ENCODE results near the gene NEK11. TPM values are rescaled to one million over a fixed set of nuclear protein-coding genes. Genes with fewer than 3 reads are reported as not detected.

Gene NEK11
- polyA plus RNA-seq, 1 of the 3 experiments (the other 2 are of a cell fraction): 4.7 TPM

DNA sequence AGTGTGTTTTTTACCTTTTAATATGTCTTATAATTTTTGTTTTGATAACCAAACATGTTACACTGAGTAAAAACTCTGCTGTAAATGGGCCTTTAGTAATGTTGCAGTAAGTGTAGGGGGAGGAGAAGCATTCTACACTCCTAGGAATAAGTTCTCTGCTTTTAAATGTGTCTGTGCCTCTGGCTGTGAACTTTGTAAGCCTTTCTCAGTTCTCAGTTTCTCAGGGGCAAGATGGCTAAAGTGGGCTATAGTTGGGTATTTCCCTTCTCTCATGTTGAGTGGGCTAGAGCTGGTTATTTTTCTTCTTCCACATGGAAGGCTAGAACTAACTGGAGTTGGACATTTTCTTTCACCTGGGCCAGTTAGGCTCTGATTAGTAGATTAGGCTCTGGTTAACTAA, 279.6 kb downstream of the NEK11 start:
- no peaks in the 10 kb centered on the region for H3F3A ChIP-seq (replicated peaks; ENCODE audit: insufficient read depth)
- no peak overlapping the region for H3K9ac ChIP-seq
- no peak overlapping the region for H2AFZ ChIP-seq (ENCODE audit: low read depth)
- no peak overlapping the region for H3K27ac ChIP-seq (ENCODE audit: low read depth in 2 of 2, low read length in 1 of 2)
- H3K4me3 ChIP-seq (ENCODE audit: low read depth in 2 of 2, low read length in 1 of 2): no peak overlapping the region
- H4K20me1 ChIP-seq (ENCODE audit: insufficient read depth): no peaks in the 10 kb centered on the region
- ChIA-PET CTCF (no interaction called here), POLR2A (no interaction called here)
- no peaks in the 10 kb centered on the region for H3K4me1 ChIP-seq (ENCODE audit: control insufficient read depth in 1 of 2, insufficient read depth in 2 of 2, low read depth in 1 of 2, low read length in 1 of 2)
- DNase-seq: no peak
- no peaks in the 10 kb centered on the region for H3K36me3 ChIP-seq (replicated peaks in 1 of 2; ENCODE audit: control insufficient read depth in 1 of 2, insufficient read depth in 2 of 2, low read length in 1 of 2)
- TF ChIP-seq FOXM1 (IDR thresholded peaks at IDR 0.05; ENCODE audit: low read depth): no peak
- TF ChIP-seq ELF1 (IDR thresholded peaks at IDR 0.05): no peak
- TF ChIP-seq YY1 (IDR thresholded peaks at IDR 0.05; ENCODE audit: low read depth): no peak
- TF ChIP-seq POLR2AphosphoS5 (IDR thresholded peaks at IDR 0.05; ENCODE audit: low read depth, low read length): no peak
- no peak for TF ChIP-seq MAX (IDR thresholded peaks at IDR 0.05; ENCODE audit: low read depth)
- TF ChIP-seq, protein P1, sequence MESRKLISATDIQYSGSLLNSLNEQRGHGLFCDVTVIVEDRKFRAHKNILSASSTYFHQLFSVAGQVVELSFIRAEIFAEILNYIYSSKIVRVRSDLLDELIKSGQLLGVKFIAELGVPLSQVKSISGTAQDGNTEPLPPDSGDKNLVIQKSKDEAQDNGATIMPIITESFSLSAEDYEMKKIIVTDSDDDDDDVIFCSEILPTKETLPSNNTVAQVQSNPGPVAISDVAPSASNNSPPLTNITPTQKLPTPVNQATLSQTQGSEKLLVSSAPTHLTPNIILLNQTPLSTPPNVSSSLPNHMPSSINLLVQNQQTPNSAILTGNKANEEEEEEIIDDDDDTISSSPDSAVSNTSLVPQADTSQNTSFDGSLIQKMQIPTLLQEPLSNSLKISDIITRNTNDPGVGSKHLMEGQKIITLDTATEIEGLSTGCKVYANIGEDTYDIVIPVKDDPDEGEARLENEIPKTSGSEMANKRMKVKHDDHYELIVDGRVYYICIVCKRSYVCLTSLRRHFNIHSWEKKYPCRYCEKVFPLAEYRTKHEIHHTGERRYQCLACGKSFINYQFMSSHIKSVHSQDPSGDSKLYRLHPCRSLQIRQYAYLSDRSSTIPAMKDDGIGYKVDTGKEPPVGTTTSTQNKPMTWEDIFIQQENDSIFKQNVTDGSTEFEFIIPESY (IDR thresholded peaks at IDR 0.05; ENCODE audit: borderline replicate concordance, low read depth): no peak
- TF ChIP-seq TEAD4 (IDR thresholded peaks at IDR 0.05; ENCODE audit: borderline replicate concordance, insufficient read depth): no peak
- no peak for TF ChIP-seq FOXJ3 (CRISPR knock-in tag; IDR thresholded peaks at IDR 0.05)
- TF ChIP-seq, protein P2, sequence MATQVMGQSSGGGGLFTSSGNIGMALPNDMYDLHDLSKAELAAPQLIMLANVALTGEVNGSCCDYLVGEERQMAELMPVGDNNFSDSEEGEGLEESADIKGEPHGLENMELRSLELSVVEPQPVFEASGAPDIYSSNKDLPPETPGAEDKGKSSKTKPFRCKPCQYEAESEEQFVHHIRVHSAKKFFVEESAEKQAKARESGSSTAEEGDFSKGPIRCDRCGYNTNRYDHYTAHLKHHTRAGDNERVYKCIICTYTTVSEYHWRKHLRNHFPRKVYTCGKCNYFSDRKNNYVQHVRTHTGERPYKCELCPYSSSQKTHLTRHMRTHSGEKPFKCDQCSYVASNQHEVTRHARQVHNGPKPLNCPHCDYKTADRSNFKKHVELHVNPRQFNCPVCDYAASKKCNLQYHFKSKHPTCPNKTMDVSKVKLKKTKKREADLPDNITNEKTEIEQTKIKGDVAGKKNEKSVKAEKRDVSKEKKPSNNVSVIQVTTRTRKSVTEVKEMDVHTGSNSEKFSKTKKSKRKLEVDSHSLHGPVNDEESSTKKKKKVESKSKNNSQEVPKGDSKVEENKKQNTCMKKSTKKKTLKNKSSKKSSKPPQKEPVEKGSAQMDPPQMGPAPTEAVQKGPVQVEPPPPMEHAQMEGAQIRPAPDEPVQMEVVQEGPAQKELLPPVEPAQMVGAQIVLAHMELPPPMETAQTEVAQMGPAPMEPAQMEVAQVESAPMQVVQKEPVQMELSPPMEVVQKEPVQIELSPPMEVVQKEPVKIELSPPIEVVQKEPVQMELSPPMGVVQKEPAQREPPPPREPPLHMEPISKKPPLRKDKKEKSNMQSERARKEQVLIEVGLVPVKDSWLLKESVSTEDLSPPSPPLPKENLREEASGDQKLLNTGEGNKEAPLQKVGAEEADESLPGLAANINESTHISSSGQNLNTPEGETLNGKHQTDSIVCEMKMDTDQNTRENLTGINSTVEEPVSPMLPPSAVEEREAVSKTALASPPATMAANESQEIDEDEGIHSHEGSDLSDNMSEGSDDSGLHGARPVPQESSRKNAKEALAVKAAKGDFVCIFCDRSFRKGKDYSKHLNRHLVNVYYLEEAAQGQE (IDR thresholded peaks at IDR 0.05; ENCODE audit: low read depth, low read length): no peak
- no peak for TF ChIP-seq RFX5 (IDR thresholded peaks at IDR 0.05; ENCODE audit: low read length)
- TF ChIP-seq, protein P3, sequence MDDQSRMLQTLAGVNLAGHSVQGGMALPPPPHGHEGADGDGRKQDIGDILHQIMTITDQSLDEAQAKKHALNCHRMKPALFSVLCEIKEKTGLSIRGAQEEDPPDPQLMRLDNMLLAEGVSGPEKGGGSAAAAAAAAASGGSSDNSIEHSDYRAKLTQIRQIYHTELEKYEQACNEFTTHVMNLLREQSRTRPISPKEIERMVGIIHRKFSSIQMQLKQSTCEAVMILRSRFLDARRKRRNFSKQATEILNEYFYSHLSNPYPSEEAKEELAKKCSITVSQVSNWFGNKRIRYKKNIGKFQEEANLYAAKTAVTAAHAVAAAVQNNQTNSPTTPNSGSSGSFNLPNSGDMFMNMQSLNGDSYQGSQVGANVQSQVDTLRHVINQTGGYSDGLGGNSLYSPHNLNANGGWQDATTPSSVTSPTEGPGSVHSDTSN (IDR thresholded peaks at IDR 0.05): no peak
- TF ChIP-seq USF2 (IDR thresholded peaks at IDR 0.05; ENCODE audit: borderline replicate concordance, low read depth, low read length): no peak
- H3K9me3 ChIP-seq: no peaks in the 10 kb centered on the region
- no peaks in the 10 kb centered on the region for H3K79me2 ChIP-seq (ENCODE audit: insufficient read depth)
- no peak overlapping the region for H3K4me2 ChIP-seq
- no peaks in the 10 kb centered on the region for H3K27me3 ChIP-seq (ENCODE audit: insufficient read depth)
- no peaks in the 10 kb centered on the region for H3K9me2 ChIP-seq

Data from SK-N-SH (cell line).